Epithelial cell of esophagus (primary cell): ENCODE results near the gene PLCG1.

Source experiments
- DNase-seq: peaks from one replicate; pipeline ENCODE4 v3.0.0; 2010; ENCODE audit warnings: low read depth
- H3K4me3 ChIP-seq: 2 replicates; pipeline ENCODE4 v1.5.1; 2011; ENCODE audit warnings: mild to moderate bottlenecking, low read length, control low read depth
- TF ChIP-seq, protein P1 (sequence below): IDR thresholded peaks from 2 replicates; pipeline ENCODE4 v1.5.1; 2011; ENCODE audit warnings: low read depth, mild to moderate bottlenecking, low read length, control low read depth, inconsistent platforms; ENCODE audit not compliant: insufficient read depth; ENCODE audit errors: missing control alignments

The PLCG1 gene

DNA sequence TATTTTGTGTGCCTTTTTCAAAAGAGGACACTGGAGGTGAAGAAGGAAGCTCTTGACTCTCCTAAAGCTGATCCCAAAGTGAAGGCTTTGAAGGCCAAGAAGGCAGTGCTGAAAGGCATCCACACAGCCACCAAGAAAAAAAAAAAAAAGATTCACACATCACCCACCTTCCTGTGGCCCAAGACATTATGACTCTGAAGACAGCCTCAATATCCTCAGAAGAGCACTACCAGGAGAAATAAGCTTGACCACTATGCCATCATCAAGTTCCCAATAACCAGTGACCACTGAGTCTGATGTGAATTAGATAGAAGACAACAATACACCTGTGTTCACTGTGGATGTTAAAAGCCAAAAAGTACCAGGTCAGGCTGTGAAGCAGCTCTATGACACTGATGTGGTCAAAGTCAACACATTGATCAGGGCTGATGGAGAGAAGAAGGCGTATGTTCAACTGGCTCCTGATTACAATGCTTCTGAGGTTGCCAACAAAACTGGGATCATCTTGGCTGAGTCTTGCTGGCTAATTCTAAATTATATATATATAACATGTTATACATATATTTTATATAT, 59.4 kb downstream of the PLCG1 start:
- TF ChIP-seq, protein P1, sequence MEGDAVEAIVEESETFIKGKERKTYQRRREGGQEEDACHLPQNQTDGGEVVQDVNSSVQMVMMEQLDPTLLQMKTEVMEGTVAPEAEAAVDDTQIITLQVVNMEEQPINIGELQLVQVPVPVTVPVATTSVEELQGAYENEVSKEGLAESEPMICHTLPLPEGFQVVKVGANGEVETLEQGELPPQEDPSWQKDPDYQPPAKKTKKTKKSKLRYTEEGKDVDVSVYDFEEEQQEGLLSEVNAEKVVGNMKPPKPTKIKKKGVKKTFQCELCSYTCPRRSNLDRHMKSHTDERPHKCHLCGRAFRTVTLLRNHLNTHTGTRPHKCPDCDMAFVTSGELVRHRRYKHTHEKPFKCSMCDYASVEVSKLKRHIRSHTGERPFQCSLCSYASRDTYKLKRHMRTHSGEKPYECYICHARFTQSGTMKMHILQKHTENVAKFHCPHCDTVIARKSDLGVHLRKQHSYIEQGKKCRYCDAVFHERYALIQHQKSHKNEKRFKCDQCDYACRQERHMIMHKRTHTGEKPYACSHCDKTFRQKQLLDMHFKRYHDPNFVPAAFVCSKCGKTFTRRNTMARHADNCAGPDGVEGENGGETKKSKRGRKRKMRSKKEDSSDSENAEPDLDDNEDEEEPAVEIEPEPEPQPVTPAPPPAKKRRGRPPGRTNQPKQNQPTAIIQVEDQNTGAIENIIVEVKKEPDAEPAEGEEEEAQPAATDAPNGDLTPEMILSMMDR, result no peak
- no peak for DNase-seq
- H3K4me3 ChIP-seq, result no peak overlapping the region

DNA sequence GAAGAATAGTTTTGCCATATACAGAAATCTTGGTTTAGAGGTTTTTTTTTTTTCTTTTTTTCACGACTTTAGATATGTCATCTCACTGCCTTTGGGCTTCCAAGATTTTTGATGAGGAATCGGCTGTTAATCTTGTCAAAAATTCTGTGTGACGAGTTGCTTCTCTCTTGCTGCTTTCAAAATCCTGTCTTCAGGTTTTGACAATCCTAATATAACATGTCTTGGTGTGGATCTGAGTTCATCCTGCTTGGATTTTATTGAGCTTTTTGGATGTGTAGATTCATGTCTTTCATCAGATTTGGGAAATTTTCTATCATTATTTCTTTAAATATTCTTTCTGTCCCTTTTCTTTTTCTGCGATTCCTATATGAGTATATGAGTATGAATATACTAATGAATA, 61.1 kb downstream of the PLCG1 start:
- H3K4me3 ChIP-seq, result no peak overlapping the region
- TF ChIP-seq, protein P1, result no peak
- DNase-seq, result no peak

DNA sequence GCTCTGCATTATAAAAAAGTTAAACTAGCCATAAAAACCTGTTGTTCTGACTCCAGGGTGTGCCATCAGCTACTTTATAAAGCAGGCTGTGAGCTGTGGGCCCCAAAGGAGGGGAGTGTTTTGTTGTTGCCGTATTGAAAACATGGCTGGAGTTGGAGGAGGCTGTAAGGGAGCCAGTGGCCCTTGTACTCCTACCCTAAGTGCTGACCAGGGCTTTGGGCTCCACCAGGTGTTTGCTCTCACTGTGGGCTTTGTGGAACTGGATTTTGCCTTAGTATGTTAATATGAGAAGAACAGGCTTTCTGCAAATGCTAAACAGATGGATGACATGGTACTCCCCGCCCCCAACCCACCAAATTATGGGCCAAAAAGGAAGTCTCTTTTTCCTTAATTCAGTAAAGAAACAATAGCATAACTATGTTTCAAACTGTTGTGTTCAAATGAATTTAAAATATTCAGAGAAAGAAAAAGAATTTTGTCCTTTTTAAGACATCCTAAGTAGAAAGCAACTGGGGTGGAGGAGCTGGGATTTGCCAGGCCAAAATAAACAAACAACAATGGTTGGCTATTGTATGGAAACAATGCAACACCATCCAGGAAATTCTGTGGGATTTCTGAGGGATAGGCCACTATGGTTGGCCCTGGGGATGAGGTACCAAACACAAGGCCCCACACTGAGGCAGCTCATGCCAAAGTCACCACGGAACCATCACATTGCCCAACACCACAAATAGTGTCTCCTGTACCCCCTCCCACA, 63.3 kb downstream of the PLCG1 start:
- no peak overlapping the region for H3K4me3 ChIP-seq
- DNase-seq, result no peak
- TF ChIP-seq, protein P1, result no peak

DNA sequence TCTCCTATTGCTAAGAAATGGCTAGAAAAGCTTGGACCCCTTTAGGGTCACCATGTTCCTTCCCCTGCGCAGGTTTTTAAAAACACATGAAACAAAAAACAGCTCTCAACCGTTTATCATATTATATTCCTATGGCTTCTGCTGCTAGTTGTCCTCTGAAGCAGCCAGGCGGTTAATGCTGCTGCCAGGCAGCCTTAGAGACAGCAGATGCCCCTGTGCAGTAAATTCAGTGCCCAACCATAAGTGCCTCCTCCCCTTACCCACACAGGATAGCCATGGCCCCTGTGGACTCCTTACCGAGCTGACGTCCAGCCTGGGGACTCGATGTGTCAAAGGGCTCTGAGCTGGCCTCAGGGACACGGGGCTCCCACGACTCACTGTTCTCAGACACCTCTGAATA, 64.4 kb downstream of the PLCG1 start:
- no peak overlapping the region for H3K4me3 ChIP-seq
- TF ChIP-seq, protein P1, result no peak
- no peak for DNase-seq

DNA sequence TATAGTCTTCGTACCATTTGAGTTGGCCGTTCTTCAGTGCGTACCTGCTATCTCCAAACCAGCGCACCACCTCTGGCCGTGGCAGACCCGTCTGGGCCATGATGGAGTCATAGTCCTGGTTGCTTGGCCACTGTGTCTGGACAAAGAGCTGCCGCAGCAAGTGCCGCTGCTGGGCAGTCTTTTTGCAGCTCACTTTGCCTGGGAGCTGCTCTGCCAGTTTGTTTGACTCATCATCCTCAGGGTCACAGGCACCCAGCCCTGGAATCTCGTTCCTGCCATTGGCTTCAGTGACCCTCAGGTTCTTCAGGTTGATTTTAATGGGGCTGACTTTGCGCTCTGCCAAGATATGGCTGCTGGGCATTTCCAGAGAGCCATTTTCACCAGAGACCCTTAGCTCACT, 65.1 kb downstream of the PLCG1 start:
- TF ChIP-seq, protein P1, result no peak
- DNase-seq, result no peak
- H3K4me3 ChIP-seq, result no peak overlapping the region

DNA sequence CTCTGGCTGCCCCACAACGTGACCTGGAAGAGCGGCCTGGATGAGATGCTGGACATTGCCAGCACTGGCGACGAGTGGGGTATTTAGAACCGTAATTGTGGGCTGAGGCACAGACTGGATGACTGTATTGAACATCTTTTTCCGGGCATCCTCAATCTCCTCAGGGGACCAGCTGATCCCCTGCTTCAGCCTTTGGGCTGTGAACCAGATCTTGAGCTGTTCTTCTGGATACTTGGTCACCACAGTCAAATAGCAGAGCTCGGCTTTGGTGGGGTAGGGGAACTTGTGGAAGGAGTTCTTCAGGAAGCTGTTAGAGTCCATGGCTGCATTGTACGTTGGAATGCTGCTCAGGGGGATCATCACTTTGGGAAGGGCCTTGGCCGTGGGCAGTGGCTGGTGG, 66.3 kb downstream of the PLCG1 start:
- TF ChIP-seq, protein P1, result no peak
- no peak for DNase-seq
- H3K4me3 ChIP-seq, result no peak overlapping the region
